K562 (cell line): ENCODE measurements around the gene FKRP. TPM values are rescaled to one million over a fixed set of nuclear protein-coding genes. Genes with fewer than 3 reads are reported as not detected.

ENCODE experiments used
- ATAC-seq: fragments of 200-7000 bp; cut with Tn5 transposase; 3 replicates; pipeline ENCODE4 v1.9.1; 2020; ENCODE audit warnings: moderate library complexity
- BruUV-seq: library from RNA; stranded (reverse); fragments of 400-500 nt; replicated peaks from 2 replicates; lab custom pipeline; 2021; lab: Mats Ljungman, UMichigan
- CTCF ChIA-PET: fragments of 300-600 bp; formaldehyde crosslinking; extraction: SDS; loops from one replicate; lab custom pipeline; 2021; ENCODE audit warnings: low intra/inter-chr PET ratio; lab: Yijun Ruan, JAX
- POLR2A ChIA-PET: fragments of 300-600, 350-650 bp; sonication (Branson Sonifier 250); formaldehyde crosslinking; extraction: SDS; loops from one replicate; lab custom pipeline; 2021; ENCODE audit warnings: antibody characterized with exemption, inconsistent platforms; lab: Yijun Ruan, JAX
- DNase-seq, 4 experiments: peaks; one replicate each; pipeline versions ENCODE4 v3.0.0 to v3.0.0-alpha.2; 2011 to 2018; ENCODE audit warnings: low spot score in 3 of 4, mixed read lengths in 3 of 4; ENCODE audit errors: extremely low read depth in 1 of 4
- FAIRE-seq: peaks from 2 replicates; lab custom pipeline; 2011; peaks lifted over from hg19 to GRCh38; lab: Jason Lieb, UNC
- H2AFZ ChIP-seq: 2 replicates; pipeline ENCODE4 v1.6.0; 2011; ENCODE audit warnings: low read depth, low read length, control low read depth, inconsistent platforms
- H3K27ac ChIP-seq: fragments of 200-600 bp; 3 replicates; pipeline ENCODE4 v1.8.0; 2011; ENCODE audit warnings: low read depth, mild to moderate bottlenecking, control low read depth, inconsistent platforms, low read length, moderate library complexity, mixed read lengths; ENCODE audit errors: extremely low read depth
- H3K27me3 ChIP-seq, 2 experiments: fragments of 300-600 bp in 1 of 2; 2 replicates in 1 of 2; 3 replicates in 1 of 2; pipeline versions ENCODE4 v1.6.0 to v1.8.0; 2011; ENCODE audit warnings: inconsistent platforms in 2 of 2, low read length in 2 of 2, mild to moderate bottlenecking in 1 of 2, mixed read lengths in 1 of 2, moderate library complexity in 1 of 2; ENCODE audit not compliant: control insufficient read depth in 2 of 2, insufficient read depth in 2 of 2
- H3K36me3 ChIP-seq: fragments of 300-600 bp; 3 replicates; pipeline ENCODE4 v1.8.0; 2011; ENCODE audit warnings: mild to moderate bottlenecking, low read length, inconsistent platforms; ENCODE audit not compliant: control insufficient read depth, insufficient read depth
- H3K4me1 ChIP-seq, 2 experiments: fragments of 200-600 bp in 1 of 2; replicated peaks in 1 of 2; 2 replicates in 1 of 2; 3 replicates in 1 of 2; pipeline versions ENCODE4 v1.5.1 to v1.8.0; 2011; ENCODE audit warnings: inconsistent platforms in 2 of 2, low read length in 2 of 2, mild to moderate bottlenecking in 1 of 2, mixed read lengths in 1 of 2, moderate library complexity in 1 of 2; ENCODE audit not compliant: control insufficient read depth in 2 of 2, insufficient read depth in 2 of 2
- H3K4me2 ChIP-seq: 2 replicates; pipeline ENCODE4 v1.6.1; 2011; ENCODE audit warnings: low read length, control low read depth, inconsistent platforms, mixed read lengths; ENCODE audit not compliant: insufficient read depth
- H3K4me3 ChIP-seq: fragments of 200-600 bp; sonication (generic), shearing (Covaris generic); 2 replicates; pipeline ENCODE4 v1.5.1; 2016; ENCODE audit warnings: control low read depth, inconsistent platforms
- H3K79me2 ChIP-seq: fragments of 200-600 bp; 3 replicates; pipeline ENCODE4 v1.8.0; 2011; ENCODE audit warnings: low read length, inconsistent platforms; ENCODE audit not compliant: control insufficient read depth, insufficient read depth
- H3K9ac ChIP-seq, 2 experiments: 2 replicates each; pipeline versions ENCODE4 v1.6.0 to v1.6.1; 2011; ENCODE audit warnings: low read depth in 2 of 2, low read length in 2 of 2, control low read depth in 1 of 2, inconsistent platforms in 1 of 2, mild to moderate bottlenecking in 1 of 2, mixed read lengths in 1 of 2; ENCODE audit not compliant: insufficient read depth in 1 of 2
- H3K9me1 ChIP-seq: one replicate; pipeline ENCODE4 v1.6.0; 2011; ENCODE audit warnings: inconsistent platforms, mild to moderate bottlenecking, low read length, moderate library complexity; ENCODE audit not compliant: control insufficient read depth, insufficient read depth
- H3K9me3 ChIP-seq: replicated peaks from 2 replicates; pipeline ENCODE4 v1.5.1; 2011; ENCODE audit warnings: low read depth, low read length, inconsistent platforms; ENCODE audit not compliant: control insufficient read depth, insufficient read depth
- H4K20me1 ChIP-seq: replicated peaks from 2 replicates; pipeline ENCODE4 v1.6.1; 2011; ENCODE audit warnings: low read length, inconsistent platforms, mixed read lengths; ENCODE audit not compliant: control insufficient read depth, insufficient read depth
- ETV1 ChIP-seq: fragments of 450-650 bp; conservative IDR thresholded peaks from 2 replicates; pipeline ENCODE4 v1.6.1; 2016; ENCODE audit warnings: missing genetic modification characterization, control low read depth, low read depth, missing compliant biosample characterization
- EWSR1 ChIP-seq: fragments of 450-650 bp; IDR thresholded peaks from 2 replicates; pipeline ENCODE4 v1.6.1; 2018; ENCODE audit warnings: borderline replicate concordance, mild to moderate bottlenecking, low read depth, moderate library complexity; ENCODE audit not compliant: partially characterized antibody
- L3MBTL2 ChIP-seq: fragments of 450-650 bp; IDR thresholded peaks from 2 replicates; pipeline ENCODE4 v1.6.1; 2016; ENCODE audit warnings: mild to moderate bottlenecking, moderate library complexity
- MLX ChIP-seq, 2 experiments: fragments of 450-650 bp in 1 of 2; sonication (generic) in 1 of 2; formaldehyde crosslinking; conservative IDR thresholded peaks; 2 replicates each; pipeline versions ENCODE4 v1.4.0 to v1.8.1; 2020 to 2022; ENCODE audit warnings: mild to moderate bottlenecking in 1 of 2, missing genetic modification reagents in 1 of 2
- NR3C1 ChIP-seq: sonication (generic); formaldehyde crosslinking; IDR thresholded peaks from 2 replicates; pipeline ENCODE4 v1.8.1; 2022; ENCODE audit warnings: missing genetic modification reagents
- PCBP1 ChIP-seq: fragments of 200-400 bp; formaldehyde crosslinking; IDR thresholded peaks from 2 replicates; pipeline ENCODE4 v1.6.1; 2018; ENCODE audit warnings: mild to moderate bottlenecking, low read depth, low read length; ENCODE audit not compliant: poor library complexity, severe bottlenecking
- SIRT6 ChIP-seq: IDR thresholded peaks from one replicate; pipeline ENCODE4 v1.6.1; 2012; ENCODE audit warnings: low read depth, mild to moderate bottlenecking, control low read depth, inconsistent platforms, low read length, moderate library complexity
- WGBS: fragments of 100-300 bp; shearing (Covaris generic); methylation state at CpG from one replicate; pipeline ENCODE4 v1.1.6; 2016; ENCODE audit warnings: low coverage, mixed read lengths; ENCODE audit not compliant: insufficient coverage; ENCODE audit errors: missing lambda C conversion rate; 5-methylcytosine and 5-hydroxymethylcytosine counted together
- in situ Hi-C: fragments of 300-500 bp; cut with MboI; formaldehyde crosslinking; loops from 4 replicates; pipeline ENCODE4 v1.15.0; 2018; ENCODE audit warnings: inconsistent platforms, mixed read lengths
- intact Hi-C: fragments of 100-400 bp; cut with micrococcal nuclease; formaldehyde crosslinking; loops from 2 replicates; pipeline ENCODE4 v1.14.2; 2022
- polyA plus RNA-seq, 8 experiments: library from polyadenylated mRNA; depleted of rRNA in 4 of 8; stranded (reverse) in 5 of 8; unstranded in 3 of 8; fragments of >200 nt; fragmentation: Nextera tagmentation in 2 of 8; fragmentation: Illumina TruSeq in 1 of 8; extraction: Ambion mirVana in 2 of 8; extraction: Trizol in 1 of 8; gene quantifications; 2 replicates each; pipeline versions ENCODE4 v1.2.1 to v1.2.3, GENCODE V29; 2011 to 2014; ENCODE audit warnings: inconsistent platforms in 1 of 8, missing spikeins in 1 of 8
- total RNA-seq, 7 experiments: library from RNA; depleted of rRNA in 6 of 7; stranded (reverse); fragments of >200 nt in 6 of 7; fragmentation: Illumina TruSeq in 2 of 7; extraction: Trizol in 2 of 7; gene quantifications; 2 replicates each; pipeline versions ENCODE4 v1.2.1 to v1.2.3, GENCODE V29; 2011 to 2021; ENCODE audit warnings: low replicate concordance in 1 of 7
- TF ChIP-seq, protein P1 (sequence below): sonication (generic); formaldehyde crosslinking; IDR thresholded peaks from 2 replicates; pipeline ENCODE4 v1.8.1; 2023; ENCODE audit warnings: mild to moderate bottlenecking, missing genetic modification reagents

Gene FKRP
- total and polyA plus RNA-seq, 9 of the 15 experiments (the other 6 are each of a cell fraction or from before 2014, with no cell fraction given): 0.68 to 16.1 (median 6.5) TPM

- H3K4me2 ChIP-seq: no peak overlapping the region
- CTCF ChIA-PET: interaction anchor here (0.7 to 2.5 kb wide), 4 partner anchors 69 to 235 kb away, joined by 3 to 42 read pairs (median 4); no protein-coding TSS in a partner anchor
- H2AFZ ChIP-seq: no peak overlapping the region
- WGBS: 88% methylated on average over 24 of the region's 30 CpGs
- intact Hi-C loops (loop anchor here (2.0 to 5.0 kb wide), 2 partner anchors 71 to 234 kb away; no protein-coding TSS in a partner anchor), in situ Hi-C loops (loop anchor here (10.0 kb wide), 1 partner anchor 238 kb away; no protein-coding TSS in a partner anchor)
- H3K9me3 ChIP-seq: no peaks in the 10 kb centered on the region
- no peaks in the 10 kb centered on the region for H3K79me2 ChIP-seq
- no peak for DNase-seq
- H3K9ac ChIP-seq: no peak overlapping the region
- H3K27me3 ChIP-seq: no peaks in the 10 kb centered on the region
- FAIRE-seq: no peak
- H3K4me3 ChIP-seq: no peak overlapping the region
- H3K4me1 ChIP-seq: peaks cover 2 to 13% of the 10 kb centered on the region in 2 experiments; a peak in 4 of 5 replicates
- no peaks in the 10 kb centered on the region for H3K9me1 ChIP-seq
- TF ChIP-seq, protein P1, sequence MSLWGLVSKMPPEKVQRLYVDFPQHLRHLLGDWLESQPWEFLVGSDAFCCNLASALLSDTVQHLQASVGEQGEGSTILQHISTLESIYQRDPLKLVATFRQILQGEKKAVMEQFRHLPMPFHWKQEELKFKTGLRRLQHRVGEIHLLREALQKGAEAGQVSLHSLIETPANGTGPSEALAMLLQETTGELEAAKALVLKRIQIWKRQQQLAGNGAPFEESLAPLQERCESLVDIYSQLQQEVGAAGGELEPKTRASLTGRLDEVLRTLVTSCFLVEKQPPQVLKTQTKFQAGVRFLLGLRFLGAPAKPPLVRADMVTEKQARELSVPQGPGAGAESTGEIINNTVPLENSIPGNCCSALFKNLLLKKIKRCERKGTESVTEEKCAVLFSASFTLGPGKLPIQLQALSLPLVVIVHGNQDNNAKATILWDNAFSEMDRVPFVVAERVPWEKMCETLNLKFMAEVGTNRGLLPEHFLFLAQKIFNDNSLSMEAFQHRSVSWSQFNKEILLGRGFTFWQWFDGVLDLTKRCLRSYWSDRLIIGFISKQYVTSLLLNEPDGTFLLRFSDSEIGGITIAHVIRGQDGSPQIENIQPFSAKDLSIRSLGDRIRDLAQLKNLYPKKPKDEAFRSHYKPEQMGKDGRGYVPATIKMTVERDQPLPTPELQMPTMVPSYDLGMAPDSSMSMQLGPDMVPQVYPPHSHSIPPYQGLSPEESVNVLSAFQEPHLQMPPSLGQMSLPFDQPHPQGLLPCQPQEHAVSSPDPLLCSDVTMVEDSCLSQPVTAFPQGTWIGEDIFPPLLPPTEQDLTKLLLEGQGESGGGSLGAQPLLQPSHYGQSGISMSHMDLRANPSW (CRISPR knock-in tag): no peak
- TF ChIP-seq ETV1 (no peak), MLX (CRISPR knock-in tag; conservative IDR thresholded peaks at IDR 0.05) (no peak), NR3C1 (CRISPR knock-in tag) (no peak), SIRT6 (no peak), EWSR1 (no peak), PCBP1 (no peak), L3MBTL2 (no peak)
- no peak for ATAC-seq
- no peak overlapping the region for H3K27ac ChIP-seq
- H4K20me1 ChIP-seq: peaks cover 3% of the 10 kb centered on the region; the same call in 1 of the 2 replicates
- BruUV-seq: no TSS peak
- peaks cover 9% of the 10 kb centered on the region; the same call in 2 of the 3 replicates for H3K36me3 ChIP-seq
- POLR2A ChIA-PET: interaction anchor here (3.0 kb wide), 1 partner anchor 10 kb away, joined by 11 read pairs; no protein-coding TSS in a partner anchor
These were observed 10.7 kb downstream of the FKRP start for GRCh38 chr19:46756544-46756888.
